Keratinocyte (primary cell): ENCODE data around the gene KIF5A. TPM values are rescaled to one million over a fixed set of nuclear protein-coding genes. Genes with fewer than 3 reads are reported as not detected.

ENCODE experiments used
- DNase-seq: peaks from one replicate; pipeline ENCODE4 v3.0.0-alpha.2; 2011; ENCODE audit warnings: low read depth, missing footprints, low spot score
- FAIRE-seq: peaks from 2 replicates; lab custom pipeline; 2011; peaks lifted over from hg19 to GRCh38; lab: Jason Lieb, UNC
- H2AFZ ChIP-seq: 2 replicates; pipeline ENCODE4 v1.6.0; 2012; ENCODE audit warnings: low read length, control low read depth, inconsistent platforms; ENCODE audit not compliant: control insufficient read depth
- H3K27ac ChIP-seq: 2 replicates; pipeline ENCODE4 v1.5.1; 2011; ENCODE audit warnings: low read length; ENCODE audit not compliant: control insufficient read depth, insufficient read depth
- H3K27me3 ChIP-seq: 3 replicates; pipeline ENCODE4 v1.6.0; 2011; ENCODE audit warnings: low read length; ENCODE audit not compliant: control insufficient read depth, insufficient read depth; ENCODE audit errors: extremely low read depth
- H3K36me3 ChIP-seq, 2 experiments: 2 replicates in 1 of 2; 3 replicates in 1 of 2; pipeline ENCODE4 v1.5.1; 2011; ENCODE audit warnings: low read length in 2 of 2, mild to moderate bottlenecking in 1 of 2; ENCODE audit not compliant: control insufficient read depth in 2 of 2, insufficient read depth in 2 of 2; ENCODE audit errors: extremely low read depth in 1 of 2
- H3K4me1 ChIP-seq: 3 replicates; pipeline ENCODE4 v1.5.1; 2011; ENCODE audit warnings: low read length; ENCODE audit not compliant: control insufficient read depth, insufficient read depth; ENCODE audit errors: extremely low read depth
- H3K4me2 ChIP-seq: 3 replicates; pipeline ENCODE4 v1.6.0; 2011; ENCODE audit warnings: low read depth, low read length; ENCODE audit not compliant: control insufficient read depth, insufficient read depth; ENCODE audit errors: extremely low read depth
- H3K4me3 ChIP-seq, 3 experiments: fragments of 200-600 bp in 1 of 3; sonication (generic) in 1 of 3; 2 replicates in 2 of 3; 3 replicates in 1 of 3; pipeline ENCODE4 v1.5.1; 2011 to 2016; ENCODE audit warnings: low read length in 3 of 3, mild to moderate bottlenecking in 3 of 3, control low read depth in 2 of 3, inconsistent platforms in 1 of 3, low read depth in 1 of 3, mixed read lengths in 1 of 3, mixed run types in 1 of 3, moderate library complexity in 1 of 3; ENCODE audit not compliant: control insufficient read depth in 2 of 3, insufficient read depth in 2 of 3; ENCODE audit errors: extremely low read depth in 1 of 3
- H3K79me2 ChIP-seq: 2 replicates; pipeline ENCODE4 v1.6.0; 2012; ENCODE audit warnings: low read length; ENCODE audit not compliant: control insufficient read depth, insufficient read depth
- H3K9ac ChIP-seq: 3 replicates; pipeline ENCODE4 v1.6.0; 2011; ENCODE audit warnings: low read length; ENCODE audit not compliant: control insufficient read depth, insufficient read depth; ENCODE audit errors: extremely low read depth
- H3K9me1 ChIP-seq: 3 replicates; pipeline ENCODE4 v1.6.0; 2011; ENCODE audit warnings: low read length; ENCODE audit not compliant: control insufficient read depth, insufficient read depth; ENCODE audit errors: extremely low read depth
- H3K9me3 ChIP-seq: 2 replicates; pipeline ENCODE4 v1.5.1; 2012; ENCODE audit warnings: low read depth, low read length; ENCODE audit not compliant: control insufficient read depth
- H4K20me1 ChIP-seq: 3 replicates; pipeline ENCODE4 v1.6.0; 2011; ENCODE audit warnings: low read length; ENCODE audit not compliant: control insufficient read depth, insufficient read depth; ENCODE audit errors: extremely low read depth
- CTCF ChIP-seq, 3 experiments: IDR thresholded peaks in 1 of 3; conservative IDR thresholded peaks in 1 of 3; optimal IDR thresholded peaks in 1 of 3; 2 replicates in 2 of 3; 3 replicates in 1 of 3; pipeline versions ENCODE3 to v1.5.1; 2011; ENCODE audit warnings: low read length in 3 of 3, mild to moderate bottlenecking in 3 of 3, moderate library complexity in 2 of 3, control low read depth in 1 of 3, inconsistent platforms in 1 of 3; ENCODE audit not compliant: insufficient read depth in 2 of 3; ENCODE audit errors: extremely low read depth in 1 of 3
- EZH2 ChIP-seq: IDR thresholded peaks from one replicate; pipeline ENCODE4 v1.6.1; 2012; ENCODE audit warnings: inconsistent platforms, mild to moderate bottlenecking, low read length, moderate library complexity
- dilution Hi-C: fragments of 300-500 bp; cut with MboI; formaldehyde crosslinking; loops from one replicate; pipeline ENCODE4 v1.7.0; 2020; ENCODE audit warnings: low sequenced_read_pairs; ENCODE audit not compliant: extremely low pct_ligation_motif_present
- polyA plus RNA-seq, 5 experiments: library from polyadenylated mRNA; depleted of rRNA in 3 of 5; stranded (reverse) in 3 of 5; stranded (forward) in 1 of 5; unstranded in 1 of 5; fragments of >200 nt; gene quantifications; 1 replicate in 1 of 5; 2 replicates in 3 of 5; 3 replicates in 1 of 5; pipeline versions ENCODE4 v1.2.1 to v1.2.3, GENCODE V29; 2011 to 2012; ENCODE audit warnings: missing spikeins in 2 of 5, low read depth in 1 of 5, low replicate concordance in 1 of 5

The KIF5A gene
- polyA plus RNA-seq, 1 donor (not counting 4 experiments of a cell fraction or from before 2014, with no cell fraction given): 0.05 TPM

DNA sequence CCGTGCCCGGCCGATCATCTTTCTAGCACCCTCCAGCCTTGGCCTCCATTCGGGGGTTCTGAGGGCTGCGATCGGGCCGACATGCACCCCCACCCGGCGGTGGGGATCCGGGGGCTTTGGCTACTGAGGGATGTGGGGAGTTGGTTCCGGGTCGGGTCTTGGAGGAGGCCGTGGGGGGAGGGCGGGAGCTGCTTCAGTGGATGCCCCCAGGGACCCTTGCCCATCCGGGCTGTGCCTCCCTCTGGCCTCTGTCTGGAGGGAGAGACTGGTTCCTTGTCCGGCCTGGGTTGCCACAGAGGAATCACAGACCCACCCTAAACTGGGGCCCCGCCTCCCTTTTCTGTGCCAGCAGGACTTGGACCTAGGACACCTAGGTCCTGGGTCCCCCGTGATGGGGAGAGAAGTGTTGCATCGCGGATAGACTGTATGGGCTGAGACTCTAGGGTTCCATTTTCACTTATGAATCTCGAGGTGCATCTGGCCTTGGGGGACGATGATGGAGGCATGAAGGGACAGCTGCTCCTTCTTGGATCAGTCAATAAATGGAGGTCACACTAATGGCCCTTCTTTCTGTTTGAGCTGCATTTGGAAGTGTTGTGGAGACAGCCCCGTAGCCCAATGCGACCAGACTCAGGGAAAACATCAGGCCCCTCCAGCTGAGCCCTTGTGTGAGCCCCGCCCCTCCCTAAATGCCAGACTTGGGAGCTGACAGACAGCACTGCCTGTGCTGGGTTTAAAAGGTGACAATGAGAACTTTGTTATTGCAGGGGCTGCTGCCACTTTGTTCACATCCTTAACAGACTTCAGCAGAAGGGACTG lies 55.4 kb downstream of the KIF5A start:
- Histone ChIP-seq H3K36me3 (peaks cover 12 to 13% of the 10 kb centered on the region in 2 experiments), H3K4me2 (peak overlapping the region; percentile 71), H4K20me1 (no peaks in the 10 kb centered on the region), H2AFZ (peak overlapping the region; percentile 53), H3K4me3 (peak overlapping the region; percentile 44 to 54 (median 53)), H3K9me3 (no peaks in the 10 kb centered on the region), H3K79me2 (no peaks in the 10 kb centered on the region), H3K27me3 (peaks cover 18% of the 10 kb centered on the region), H3K27ac (no peak overlapping the region), H3K4me1 (peaks cover 12% of the 10 kb centered on the region), H3K9me1 (peaks cover 3% of the 10 kb centered on the region), H3K9ac (peak overlapping the region; percentile 37)
- FAIRE-seq: no peak
- TF ChIP-seq CTCF (optimal IDR thresholded peaks at IDR 0.05 in 1 of 3, IDR thresholded peaks at IDR 0.05 in 1 of 3, conservative IDR thresholded peaks at IDR 0.05 in 1 of 3; ENCODE audit: extremely low read depth in 1 of 3, insufficient read depth in 2 of 3, low read length in 3 of 3) (no peak), EZH2 (peak; percentile 21)
- dilution Hi-C loops: no loop called here
- DNase-seq: no peak

DNA sequence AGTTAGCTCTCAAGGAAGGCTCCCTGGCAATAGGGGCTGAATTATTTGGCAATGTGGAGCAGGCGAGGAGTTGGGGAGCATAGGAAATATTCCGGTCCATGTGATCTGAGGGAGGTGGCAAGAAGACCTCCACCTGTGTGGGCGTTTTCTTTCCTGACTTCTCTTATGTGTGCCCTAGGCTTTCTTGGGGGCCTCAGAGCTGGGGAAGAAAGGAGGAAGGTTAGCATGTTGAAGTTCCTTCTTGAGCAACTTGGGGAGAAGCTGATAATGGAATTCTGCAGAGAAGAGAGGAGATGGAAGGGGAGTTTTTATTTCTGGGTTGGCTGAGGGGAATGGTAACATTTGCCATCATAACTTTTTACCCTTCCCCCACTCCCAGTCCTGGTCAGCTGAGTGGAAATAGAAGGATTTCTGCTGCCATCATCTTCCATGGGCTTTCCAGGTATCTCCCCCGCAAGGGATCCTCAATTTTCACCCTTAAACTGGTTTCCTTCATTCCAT lies 56.0 kb downstream of the KIF5A start:
- H3K79me2 ChIP-seq: no peaks in the 10 kb centered on the region

More for the DNA sequence above, 56.0 kb downstream of the KIF5A start:
- H4K20me1 ChIP-seq: no peaks in the 10 kb centered on the region
- no peak overlapping the region for H3K9ac ChIP-seq
- H2AFZ ChIP-seq: no peak overlapping the region
- peaks cover 9 to 12% of the 10 kb centered on the region in 2 experiments for H3K36me3 ChIP-seq
- H3K9me3 ChIP-seq: no peaks in the 10 kb centered on the region
- no peak for DNase-seq
- no peak overlapping the region for H3K4me2 ChIP-seq
- peaks cover 3% of the 10 kb centered on the region for H3K9me1 ChIP-seq
- dilution Hi-C loops: no loop called here
- no peak for FAIRE-seq
- TF ChIP-seq CTCF (optimal IDR thresholded peaks at IDR 0.05 in 1 of 3, IDR thresholded peaks at IDR 0.05 in 1 of 3, conservative IDR thresholded peaks at IDR 0.05 in 1 of 3; ENCODE audit: extremely low read depth in 1 of 3, insufficient read depth in 2 of 3, low read length in 3 of 3) (no peak), EZH2 (no peak)
- H3K4me3 ChIP-seq: no peak overlapping the region
- no peak overlapping the region for H3K27ac ChIP-seq
- H3K4me1 ChIP-seq: peaks cover 13% of the 10 kb centered on the region
- peaks cover 25% of the 10 kb centered on the region for H3K27me3 ChIP-seq
